Activated naive CD8-positive, alpha-beta T cell (primary cell): ENCODE measurements around the gene MFSD6L.
"Not testable (repeated sequence)": the region's sequence is repeated elsewhere in the genome, so short reads cannot be mapped to it uniquely, and the experiment has no call there.

ENCODE experiments used
- H3K27ac Mint-ChIP-seq: one replicate; pipeline ENCODE4 v1.8.0; 2021; ENCODE audit warnings: mixed read lengths
- H3K27me3 Mint-ChIP-seq: one replicate; pipeline ENCODE4 v1.8.0; 2021; ENCODE audit warnings: mixed read lengths
- H3K36me3 Mint-ChIP-seq: one replicate; pipeline ENCODE4 v1.8.0; 2021; ENCODE audit warnings: mixed read lengths
- H3K4me1 Mint-ChIP-seq: one replicate; pipeline ENCODE4 v1.8.0; 2021; ENCODE audit warnings: low read depth, mixed read lengths
- H3K4me3 Mint-ChIP-seq: one replicate; pipeline ENCODE4 v1.8.0; 2021; ENCODE audit warnings: mild to moderate bottlenecking, mixed read lengths
- H3K9me3 Mint-ChIP-seq: one replicate; pipeline ENCODE4 v1.8.0; 2021; ENCODE audit warnings: low read depth, mixed read lengths

MFSD6L gene

GRCh38 chr17:8806926-8807550 lies 7.9 kb upstream of the MFSD6L start:
- Mint-ChIP-seq H3K4me1 (peaks cover 5% of the 10 kb centered on the region), H3K27me3 (no peaks in the 10 kb centered on the region), H3K27ac (no peak overlapping the region), H3K4me3 (no peak overlapping the region), H3K36me3 (peaks cover 24% of the 10 kb centered on the region), H3K9me3 (peaks cover 18% of the 10 kb centered on the region)

- H3K4me3 Mint-ChIP-seq = no peak overlapping the region
- peaks cover 19% of the 10 kb centered on the region for H3K36me3 Mint-ChIP-seq
- H3K4me1 Mint-ChIP-seq = peaks cover 5% of the 10 kb centered on the region
- no peaks in the 10 kb centered on the region for H3K27me3 Mint-ChIP-seq
- peaks cover 14% of the 10 kb centered on the region for H3K9me3 Mint-ChIP-seq
- H3K27ac Mint-ChIP-seq = no peak overlapping the region
Measured at GRCh38 chr17:8806253-8806925, 7.2 kb upstream of the MFSD6L start.

- Mint-ChIP-seq H3K36me3 (peaks cover 17% of the 10 kb centered on the region), H3K9me3 (peaks cover 13% of the 10 kb centered on the region)
- H3K4me3 Mint-ChIP-seq, H3K27ac Mint-ChIP-seq, H3K27me3 Mint-ChIP-seq, H3K4me1 Mint-ChIP-seq: not testable (repeated sequence)
Measured at GRCh38 chr17:8805396-8805795, 6.2 kb upstream of the MFSD6L start.

GRCh38 chr17:8803531-8804420 lies 4.6 kb upstream of the MFSD6L start:
- Mint-ChIP-seq H3K4me3 (no peak overlapping the region), H3K9me3 (peaks cover 5% of the 10 kb centered on the region), H3K27ac (no peak overlapping the region), H3K4me1 (peaks cover 5% of the 10 kb centered on the region), H3K27me3 (no peaks in the 10 kb centered on the region), H3K36me3 (peaks cover 10% of the 10 kb centered on the region)

- no peak overlapping the region for H3K27ac Mint-ChIP-seq
- H3K9me3 Mint-ChIP-seq = no peaks in the 10 kb centered on the region
- H3K4me1 Mint-ChIP-seq = peaks cover 2% of the 10 kb centered on the region
- H3K27me3 Mint-ChIP-seq = no peaks in the 10 kb centered on the region
- H3K36me3 Mint-ChIP-seq = no peaks in the 10 kb centered on the region
- no peak overlapping the region for H3K4me3 Mint-ChIP-seq
Measured at GRCh38 chr17:8801135-8801840, 2.1 kb upstream of the MFSD6L start.

GRCh38 chr17:8800656-8801055 lies 1.5 kb upstream of the MFSD6L start:
- Mint-ChIP-seq H3K9me3 (no peaks in the 10 kb centered on the region), H3K27me3 (no peaks in the 10 kb centered on the region), H3K27ac (no peak overlapping the region), H3K4me1 (no peaks in the 10 kb centered on the region), H3K4me3 (no peak overlapping the region), H3K36me3 (no peaks in the 10 kb centered on the region)

GRCh38 chr17:8799570-8800212 lies 526 bp upstream of the MFSD6L start:
- Mint-ChIP-seq H3K27ac (no peak overlapping the region), H3K9me3 (no peaks in the 10 kb centered on the region), H3K27me3 (no peaks in the 10 kb centered on the region), H3K4me1 (no peaks in the 10 kb centered on the region), H3K36me3 (no peaks in the 10 kb centered on the region), H3K4me3 (no peak overlapping the region)

- Mint-ChIP-seq H3K36me3 (no peaks in the 10 kb centered on the region), H3K27ac (no peak overlapping the region), H3K9me3 (no peaks in the 10 kb centered on the region), H3K4me3 (no peak overlapping the region), H3K4me1 (no peaks in the 10 kb centered on the region), H3K27me3 (no peaks in the 10 kb centered on the region)
Measured at GRCh38 chr17:8798176-8798845, 854 bp downstream of the MFSD6L start.

GRCh38 chr17:8797621-8798175 lies 1.5 kb downstream of the MFSD6L start:
- Mint-ChIP-seq H3K36me3 (no peaks in the 10 kb centered on the region), H3K4me1 (no peaks in the 10 kb centered on the region), H3K27ac (no peak overlapping the region), H3K27me3 (no peaks in the 10 kb centered on the region), H3K9me3 (no peaks in the 10 kb centered on the region), H3K4me3 (no peak overlapping the region)

GRCh38 chr17:8794636-8795035 lies 4.5 kb downstream of the MFSD6L start:
- Mint-ChIP-seq H3K4me1 (no peaks in the 10 kb centered on the region), H3K27ac (no peak overlapping the region), H3K9me3 (peaks cover 5% of the 10 kb centered on the region), H3K27me3 (no peaks in the 10 kb centered on the region), H3K36me3 (peaks cover 4% of the 10 kb centered on the region), H3K4me3 (no peak overlapping the region)

- no peak overlapping the region for H3K4me3 Mint-ChIP-seq
- H3K36me3 Mint-ChIP-seq = peaks cover 4% of the 10 kb centered on the region
- H3K4me1 Mint-ChIP-seq = no peaks in the 10 kb centered on the region
- H3K27ac Mint-ChIP-seq = no peak overlapping the region
- H3K27me3 Mint-ChIP-seq = no peaks in the 10 kb centered on the region
- peaks cover 5% of the 10 kb centered on the region for H3K9me3 Mint-ChIP-seq
Measured at GRCh38 chr17:8793649-8794048, 5.5 kb downstream of the MFSD6L start.

GRCh38 chr17:8792646-8793045 lies 6.5 kb downstream of the MFSD6L start:
- Mint-ChIP-seq H3K27ac (no peak overlapping the region), H3K36me3 (peaks cover 4% of the 10 kb centered on the region), H3K4me3 (no peak overlapping the region), H3K9me3 (peaks cover 5% of the 10 kb centered on the region), H3K4me1 (no peaks in the 10 kb centered on the region), H3K27me3 (no peaks in the 10 kb centered on the region)

GRCh38 chr17:8791910-8792270 lies 7.3 kb downstream of the MFSD6L start:
- H3K27ac Mint-ChIP-seq = no peak overlapping the region
- H3K36me3 Mint-ChIP-seq = peaks cover 4% of the 10 kb centered on the region
- no peaks in the 10 kb centered on the region for H3K4me1 Mint-ChIP-seq
- no peaks in the 10 kb centered on the region for H3K27me3 Mint-ChIP-seq
- no peak overlapping the region for H3K4me3 Mint-ChIP-seq
- H3K9me3 Mint-ChIP-seq = peaks cover 5% of the 10 kb centered on the region
